Stimulated activated naive CD8-positive, alpha-beta T cell treated with anti-CD3 and anti-CD28 coated beads, Interleukin-15, Interleukin-2, amounts not matched to agents 100 ng/mL and 50 ng/mL, for 24 hours (primary cell): ENCODE measurements around the gene ADGRV1.
"Not testable (repeated sequence)": the region's sequence is repeated elsewhere in the genome, so short reads cannot be mapped to it uniquely, and the experiment has no call there.

Experiments
- H3K27ac Mint-ChIP-seq: one replicate; pipeline ENCODE4 v1.8.0; 2021; ENCODE audit warnings: mild to moderate bottlenecking, mixed read lengths
- H3K27me3 Mint-ChIP-seq: one replicate; pipeline ENCODE4 v1.8.0; 2021; ENCODE audit warnings: mixed read lengths
- H3K36me3 Mint-ChIP-seq: one replicate; pipeline ENCODE4 v1.8.0; 2021; ENCODE audit warnings: low read depth, mixed read lengths
- H3K4me1 Mint-ChIP-seq: one replicate; pipeline ENCODE4 v1.8.0; 2021; ENCODE audit warnings: low read depth, mixed read lengths
- H3K4me3 Mint-ChIP-seq: one replicate; pipeline ENCODE4 v1.8.0; 2021; ENCODE audit warnings: mild to moderate bottlenecking, mixed read lengths
- H3K9me3 Mint-ChIP-seq: one replicate; pipeline ENCODE4 v1.8.0; 2021; ENCODE audit warnings: mixed read lengths

ADGRV1 gene

DNA sequence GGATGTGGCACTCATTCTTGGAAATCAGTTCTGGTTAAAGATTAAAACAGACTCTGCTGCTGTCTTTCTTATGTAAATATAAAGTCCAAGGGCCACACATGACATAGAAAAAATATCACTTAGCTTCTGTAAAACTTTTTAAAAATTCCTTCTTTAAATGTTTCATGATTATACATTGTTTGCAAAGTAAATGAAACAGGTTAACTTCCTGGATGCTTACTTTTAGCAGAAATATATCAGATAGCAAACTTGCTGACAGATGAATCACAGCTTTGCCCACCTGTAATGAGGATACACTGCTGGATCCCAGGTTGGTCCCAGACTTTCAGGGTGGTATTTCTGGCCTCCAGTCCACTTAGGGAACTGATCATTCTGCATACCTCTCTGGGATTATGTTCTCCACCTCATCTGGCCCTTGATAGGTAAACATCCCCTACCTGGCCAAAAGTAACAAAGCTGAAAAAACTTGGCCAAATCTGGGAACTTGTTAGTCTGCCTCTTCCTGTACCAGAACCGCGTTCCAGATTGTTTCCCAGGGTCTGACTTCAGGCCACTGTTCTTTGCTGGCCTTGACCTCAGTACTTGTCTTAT lies 340.5 kb downstream of the ADGRV1 start:
- Mint-ChIP-seq H3K9me3 (no peaks in the 10 kb centered on the region), H3K4me3 (no peak overlapping the region), H3K4me1 (peaks cover 6% of the 10 kb centered on the region), H3K27me3 (no peaks in the 10 kb centered on the region), H3K36me3 (no peaks in the 10 kb centered on the region), H3K27ac (no peak overlapping the region)

- no peaks in the 10 kb centered on the region for H3K9me3 Mint-ChIP-seq
- H3K4me3 Mint-ChIP-seq = no peak overlapping the region
- H3K27me3 Mint-ChIP-seq = peaks cover 5% of the 10 kb centered on the region
- H3K4me1 Mint-ChIP-seq = peaks cover 6% of the 10 kb centered on the region
- H3K27ac Mint-ChIP-seq = no peak overlapping the region
- no peaks in the 10 kb centered on the region for H3K36me3 Mint-ChIP-seq
Measured at GRCh38 chr5:90901261-90901660, 342.7 kb downstream of the ADGRV1 start.

DNA sequence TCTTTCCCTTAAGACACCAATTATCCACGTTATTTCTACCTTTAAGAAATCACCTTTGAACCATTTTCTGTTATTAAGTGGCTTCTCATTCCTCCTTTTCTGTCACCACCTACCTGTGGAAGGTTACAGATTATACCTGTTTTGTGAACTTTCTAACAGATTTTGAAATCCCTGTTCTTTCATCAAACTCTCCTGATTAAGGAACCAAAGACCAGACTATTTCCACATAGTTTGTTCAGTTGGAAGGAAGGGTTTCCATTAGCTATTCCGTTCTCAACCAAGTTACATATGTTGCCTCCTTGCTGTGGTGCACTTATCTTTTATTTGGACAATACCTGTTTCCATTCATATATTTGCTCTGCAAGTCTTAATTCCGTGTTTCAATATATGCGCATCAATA lies 343.6 kb downstream of the ADGRV1 start:
- Mint-ChIP-seq H3K9me3 (no peaks in the 10 kb centered on the region), H3K4me3 (no peak overlapping the region), H3K4me1 (peaks cover 6% of the 10 kb centered on the region)

DNA sequence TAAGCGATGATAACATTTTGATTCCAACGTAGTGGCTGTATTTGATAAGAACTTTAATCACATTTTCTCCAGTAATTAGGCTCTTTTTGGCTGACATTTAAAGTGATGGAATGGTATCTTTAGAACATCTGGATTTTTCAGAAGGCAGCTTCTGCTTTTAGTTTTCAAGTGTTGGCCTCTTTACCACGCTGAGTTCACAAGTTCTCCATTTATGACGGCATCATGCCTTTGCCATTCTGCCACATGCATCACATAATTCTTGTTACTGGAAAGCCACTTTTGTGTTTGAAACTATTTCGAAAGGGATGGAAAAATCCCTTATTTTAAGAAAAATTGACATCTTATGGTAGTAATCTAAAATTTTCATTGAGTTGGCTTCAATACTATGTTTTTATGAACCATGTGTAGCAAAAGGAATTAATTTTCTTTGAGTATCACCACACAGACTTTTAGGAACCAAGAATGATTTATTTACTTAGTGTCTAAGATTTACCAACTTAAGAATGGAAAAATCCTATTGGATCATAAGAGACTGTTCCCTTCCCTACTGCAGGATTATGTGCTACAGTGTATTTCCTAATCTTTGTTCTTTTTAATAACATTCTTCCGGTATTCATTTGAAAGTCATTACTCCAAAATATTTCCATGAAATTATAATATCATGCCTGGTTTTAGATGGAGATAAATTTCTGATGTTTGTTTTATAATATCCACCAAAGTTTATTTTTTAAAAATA lies 344.2 kb downstream of the ADGRV1 start:
- H3K4me1 Mint-ChIP-seq = peaks cover 6% of the 10 kb centered on the region
- H3K4me3 Mint-ChIP-seq = no peak overlapping the region
- H3K36me3 Mint-ChIP-seq = no peaks in the 10 kb centered on the region
- H3K27me3 Mint-ChIP-seq = peaks cover 5% of the 10 kb centered on the region
- H3K9me3 Mint-ChIP-seq = no peaks in the 10 kb centered on the region
- H3K27ac Mint-ChIP-seq = no peak overlapping the region

More for the DNA sequence above, 343.6 kb downstream of the ADGRV1 start:
- Mint-ChIP-seq H3K27me3 (peaks cover 5% of the 10 kb centered on the region), H3K27ac (no peak overlapping the region), H3K36me3 (no peaks in the 10 kb centered on the region)

GRCh38 chr5:90909101-90909503 lies 350.5 kb downstream of the ADGRV1 start:
- Mint-ChIP-seq H3K36me3 (no peaks in the 10 kb centered on the region), H3K4me3 (no peak overlapping the region), H3K27ac (no peak overlapping the region), H3K9me3 (no peaks in the 10 kb centered on the region), H3K27me3 (peaks cover 10% of the 10 kb centered on the region), H3K4me1 (no peaks in the 10 kb centered on the region)

- H3K27me3 Mint-ChIP-seq = peaks cover 9% of the 10 kb centered on the region
- H3K36me3 Mint-ChIP-seq = no peaks in the 10 kb centered on the region
- no peaks in the 10 kb centered on the region for H3K9me3 Mint-ChIP-seq
- H3K27ac Mint-ChIP-seq = no peak overlapping the region
- H3K4me1 Mint-ChIP-seq = no peaks in the 10 kb centered on the region
- H3K4me3 Mint-ChIP-seq = no peak overlapping the region
Measured at GRCh38 chr5:90909940-90910339, 351.3 kb downstream of the ADGRV1 start.

DNA sequence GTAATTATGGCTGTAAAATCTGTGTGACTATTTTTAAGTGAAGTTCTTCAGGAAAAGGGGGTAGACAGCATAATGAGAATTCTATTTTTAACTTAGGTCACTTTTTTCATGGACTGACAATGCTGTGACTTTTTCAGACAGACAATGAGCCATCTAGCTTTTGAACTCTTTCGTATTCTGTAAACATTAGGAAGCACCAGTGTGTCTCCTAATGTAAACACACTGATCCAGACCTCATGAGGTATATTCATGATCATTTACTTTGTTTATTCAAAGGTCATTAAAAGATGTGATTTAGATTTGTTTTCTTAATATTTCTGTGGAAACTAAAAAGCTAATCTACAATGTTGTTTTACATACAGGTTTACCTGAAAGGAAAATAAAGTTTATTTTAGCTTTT lies 352.6 kb downstream of the ADGRV1 start:
- Mint-ChIP-seq H3K27ac (no peak overlapping the region), H3K27me3 (peaks cover 9% of the 10 kb centered on the region), H3K4me1 (no peaks in the 10 kb centered on the region)

GRCh38 chr5:90912476-90912875 lies 353.9 kb downstream of the ADGRV1 start:
- Mint-ChIP-seq H3K4me3 (no peak overlapping the region), H3K36me3 (no peaks in the 10 kb centered on the region), H3K27ac (no peak overlapping the region), H3K9me3 (no peaks in the 10 kb centered on the region), H3K27me3 (peaks cover 9% of the 10 kb centered on the region), H3K4me1 (no peaks in the 10 kb centered on the region)

More for the DNA sequence above, 352.6 kb downstream of the ADGRV1 start:
- H3K9me3 Mint-ChIP-seq = no peaks in the 10 kb centered on the region
- H3K4me3 Mint-ChIP-seq = no peak overlapping the region
- no peaks in the 10 kb centered on the region for H3K36me3 Mint-ChIP-seq

DNA sequence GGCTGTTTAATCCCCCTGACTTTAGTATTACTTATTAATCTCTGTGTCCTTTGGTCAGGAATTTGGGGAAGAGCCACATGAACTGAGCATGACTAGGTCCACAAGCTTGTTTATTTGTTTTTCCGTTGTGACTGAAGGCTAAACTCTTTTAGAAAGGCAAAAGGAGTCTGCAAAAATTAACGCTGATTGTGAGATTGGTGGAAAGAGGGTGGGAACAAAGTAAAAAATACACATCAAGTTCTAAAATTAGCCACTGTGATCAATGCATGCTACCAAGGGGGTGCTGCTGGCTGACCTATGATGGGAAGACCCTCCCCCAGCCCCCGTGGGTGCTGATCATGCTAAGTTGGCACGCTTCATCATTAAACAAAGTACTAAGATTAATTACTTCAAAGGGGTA lies 356.8 kb downstream of the ADGRV1 start:
- H3K27ac Mint-ChIP-seq = no peak overlapping the region
- no peak overlapping the region for H3K4me3 Mint-ChIP-seq
- H3K9me3 Mint-ChIP-seq = no peaks in the 10 kb centered on the region
- H3K36me3 Mint-ChIP-seq = no peaks in the 10 kb centered on the region
- H3K4me1 Mint-ChIP-seq = no peaks in the 10 kb centered on the region
- H3K27me3 Mint-ChIP-seq = peaks cover 9% of the 10 kb centered on the region

- H3K4me3 Mint-ChIP-seq = no peak overlapping the region
- no peaks in the 10 kb centered on the region for H3K4me1 Mint-ChIP-seq
- no peak overlapping the region for H3K27ac Mint-ChIP-seq
- no peaks in the 10 kb centered on the region for H3K9me3 Mint-ChIP-seq
- H3K27me3 Mint-ChIP-seq = peaks cover 4% of the 10 kb centered on the region
- H3K36me3 Mint-ChIP-seq = no peaks in the 10 kb centered on the region
Measured at GRCh38 chr5:90916947-90917800, 358.6 kb downstream of the ADGRV1 start.

DNA sequence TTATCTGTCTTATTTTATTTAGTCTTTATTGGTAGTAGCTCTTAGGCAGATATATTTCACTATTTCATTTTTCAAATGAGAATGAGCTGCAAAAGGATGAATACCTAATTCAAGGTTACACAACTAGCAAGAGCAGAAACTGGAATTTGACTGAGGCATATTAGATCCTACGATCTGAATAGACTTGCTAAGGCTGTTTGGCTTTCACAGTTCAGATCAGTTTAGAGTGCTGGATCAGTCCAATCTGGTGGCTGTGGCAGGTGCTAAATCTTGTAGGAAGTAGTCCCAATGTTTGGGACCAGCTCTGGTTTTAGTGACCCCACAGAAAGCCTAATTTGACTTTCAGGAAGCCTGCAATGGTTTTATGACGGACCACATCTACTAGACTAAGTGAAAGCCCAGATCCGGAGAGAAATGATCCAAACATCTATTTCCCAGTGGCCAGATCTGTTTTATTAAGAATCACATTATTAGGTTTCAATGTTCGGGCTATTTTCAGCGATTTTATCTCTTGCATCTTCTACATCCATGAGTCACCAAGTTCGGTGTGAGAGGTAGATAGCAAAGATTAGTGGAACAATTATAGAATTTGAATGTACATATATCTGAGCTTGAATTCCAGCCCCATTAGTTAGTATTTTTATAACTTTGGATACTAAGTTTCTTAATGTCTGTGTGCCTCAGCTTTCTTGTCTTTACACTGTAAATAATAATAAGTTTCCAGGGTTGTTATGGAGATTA lies 359.5 kb downstream of the ADGRV1 start:
- Mint-ChIP-seq H3K27me3 (peaks cover 4% of the 10 kb centered on the region), H3K36me3 (no peaks in the 10 kb centered on the region), H3K4me1 (no peaks in the 10 kb centered on the region), H3K4me3 (no peak overlapping the region), H3K27ac (no peak overlapping the region), H3K9me3 (no peaks in the 10 kb centered on the region)

GRCh38 chr5:90921418-90921973 lies 362.9 kb downstream of the ADGRV1 start:
- H3K4me3 Mint-ChIP-seq = no peak overlapping the region
- H3K4me1 Mint-ChIP-seq = no peaks in the 10 kb centered on the region
- H3K9me3 Mint-ChIP-seq = no peaks in the 10 kb centered on the region
- no peak overlapping the region for H3K27ac Mint-ChIP-seq
- H3K36me3 Mint-ChIP-seq = no peaks in the 10 kb centered on the region
- H3K27me3 Mint-ChIP-seq = no peaks in the 10 kb centered on the region

GRCh38 chr5:90924222-90924621 lies 365.6 kb downstream of the ADGRV1 start:
- not testable (repeated sequence) for H3K27me3 Mint-ChIP-seq, H3K36me3 Mint-ChIP-seq, H3K4me1 Mint-ChIP-seq, H3K27ac Mint-ChIP-seq, H3K4me3 Mint-ChIP-seq, H3K9me3 Mint-ChIP-seq

DNA sequence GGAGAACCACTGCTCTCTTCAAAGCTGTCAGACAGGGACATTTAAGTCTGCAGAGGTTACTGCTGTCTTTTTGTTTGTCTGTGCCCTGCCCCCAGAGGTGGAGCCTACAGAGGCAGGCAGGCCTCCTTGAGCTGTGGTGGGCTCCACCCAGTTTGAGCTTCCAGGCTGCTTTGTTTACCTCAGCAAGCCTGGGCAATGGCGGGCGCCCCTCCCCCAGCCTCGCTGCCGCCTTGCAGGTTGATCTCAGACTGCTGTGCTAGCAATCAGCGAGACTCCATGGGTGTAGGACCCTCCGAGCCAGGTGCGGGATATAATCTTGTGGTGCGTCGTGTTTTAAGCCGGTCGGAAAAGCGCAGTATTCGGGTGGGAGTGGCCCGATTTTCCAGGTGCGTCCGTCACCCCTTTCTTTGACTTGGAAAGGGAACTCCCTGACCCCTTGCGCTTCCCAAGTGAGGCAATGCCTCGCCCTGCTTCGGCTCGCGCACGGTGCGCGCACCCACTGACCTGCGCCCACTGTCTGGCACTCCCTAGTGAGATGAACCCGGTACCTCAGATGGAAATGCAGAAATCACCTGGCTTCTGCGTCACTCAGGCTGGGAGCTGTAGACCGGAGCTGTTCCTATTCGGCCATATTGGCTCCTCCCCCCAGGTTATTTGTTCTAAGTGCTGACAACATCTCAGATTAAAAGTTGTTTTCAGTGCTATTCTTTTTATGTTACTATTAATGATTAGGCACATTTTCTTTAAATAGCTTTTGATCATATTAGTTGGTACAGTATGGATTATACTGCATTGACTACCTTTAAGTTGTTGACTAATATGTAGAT lies 370.6 kb downstream of the ADGRV1 start:
- not testable (repeated sequence) for H3K27ac Mint-ChIP-seq, H3K27me3 Mint-ChIP-seq, H3K36me3 Mint-ChIP-seq, H3K4me1 Mint-ChIP-seq, H3K9me3 Mint-ChIP-seq, H3K4me3 Mint-ChIP-seq
